ENCODE measurements around the gene TPST2.

Gene TPST2

DNA sequence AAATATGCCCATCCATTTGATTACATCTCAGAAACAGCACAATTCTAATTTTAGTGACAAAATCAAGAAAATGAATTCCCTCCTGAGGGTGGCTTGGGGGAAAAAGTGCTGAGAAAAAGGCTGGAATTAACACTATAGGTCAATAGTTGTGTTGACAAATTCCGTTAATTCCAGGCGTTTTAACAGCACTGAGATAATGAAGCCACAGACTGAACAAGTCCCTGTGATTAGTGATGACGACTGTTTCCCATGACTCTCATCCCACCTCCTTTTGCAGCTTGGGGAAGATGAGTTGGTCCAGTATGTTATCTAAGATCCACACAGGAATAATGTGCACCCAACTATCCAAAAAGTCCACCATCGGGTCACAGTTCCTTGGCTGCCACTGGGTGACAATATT, 93.5 kb downstream of the TPST2 start:
- H3K4me2 ChIP-seq (ENCODE audit: insufficient read depth, low read length), result no peak overlapping the region
- peaks cover 12% of the 10 kb centered on the region; the same call in 1 of the 2 replicates for H3K79me2 ChIP-seq (ENCODE audit: insufficient read depth, low read length)
- H3K9me3 ChIP-seq (ENCODE audit: insufficient read depth, low read length, severe bottlenecking), result no peaks in the 10 kb centered on the region
- H3K4me3 ChIP-seq (ENCODE audit: low read depth in 1 of 2, low read length in 2 of 2), result no peak overlapping the region
- ATAC-seq (ENCODE audit: insufficient read depth, low read depth) (no peak), DNase-seq (no peak)
- H2AFZ ChIP-seq (ENCODE audit: low read depth, low read length), result no peak overlapping the region
- H4K20me1 ChIP-seq (ENCODE audit: insufficient read depth, low read length), result peaks cover 10% of the 10 kb centered on the region; the same call in 1 of the 2 replicates
- no peak overlapping the region for H3K27ac ChIP-seq (ENCODE audit: low read length)
- no peak overlapping the region for H3K9ac ChIP-seq (ENCODE audit: low read depth, low read length)
- H3K36me3 ChIP-seq (ENCODE audit: insufficient read depth, low read length), result peaks cover 90% of the 10 kb centered on the region
- no peaks in the 10 kb centered on the region for H3K27me3 ChIP-seq (ENCODE audit: insufficient read depth, low read length, poor library complexity)
- TF ChIP-seq, protein P1, sequence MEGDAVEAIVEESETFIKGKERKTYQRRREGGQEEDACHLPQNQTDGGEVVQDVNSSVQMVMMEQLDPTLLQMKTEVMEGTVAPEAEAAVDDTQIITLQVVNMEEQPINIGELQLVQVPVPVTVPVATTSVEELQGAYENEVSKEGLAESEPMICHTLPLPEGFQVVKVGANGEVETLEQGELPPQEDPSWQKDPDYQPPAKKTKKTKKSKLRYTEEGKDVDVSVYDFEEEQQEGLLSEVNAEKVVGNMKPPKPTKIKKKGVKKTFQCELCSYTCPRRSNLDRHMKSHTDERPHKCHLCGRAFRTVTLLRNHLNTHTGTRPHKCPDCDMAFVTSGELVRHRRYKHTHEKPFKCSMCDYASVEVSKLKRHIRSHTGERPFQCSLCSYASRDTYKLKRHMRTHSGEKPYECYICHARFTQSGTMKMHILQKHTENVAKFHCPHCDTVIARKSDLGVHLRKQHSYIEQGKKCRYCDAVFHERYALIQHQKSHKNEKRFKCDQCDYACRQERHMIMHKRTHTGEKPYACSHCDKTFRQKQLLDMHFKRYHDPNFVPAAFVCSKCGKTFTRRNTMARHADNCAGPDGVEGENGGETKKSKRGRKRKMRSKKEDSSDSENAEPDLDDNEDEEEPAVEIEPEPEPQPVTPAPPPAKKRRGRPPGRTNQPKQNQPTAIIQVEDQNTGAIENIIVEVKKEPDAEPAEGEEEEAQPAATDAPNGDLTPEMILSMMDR (IDR thresholded peaks at IDR 0.05; ENCODE audit: borderline replicate concordance, extremely low read depth, low read length, poor library complexity, severe bottlenecking), result no peak
- no peak for TF ChIP-seq EZH2 (IDR thresholded peaks at IDR 0.05; ENCODE audit: borderline replicate concordance, low read depth, low read length, severe bottlenecking)
- H3K4me1 ChIP-seq (ENCODE audit: insufficient read depth, low read length), result 0 out of 2 replicates have a peak, but pooled peaks cover 6% of the 10 kb centered on the region

DNA sequence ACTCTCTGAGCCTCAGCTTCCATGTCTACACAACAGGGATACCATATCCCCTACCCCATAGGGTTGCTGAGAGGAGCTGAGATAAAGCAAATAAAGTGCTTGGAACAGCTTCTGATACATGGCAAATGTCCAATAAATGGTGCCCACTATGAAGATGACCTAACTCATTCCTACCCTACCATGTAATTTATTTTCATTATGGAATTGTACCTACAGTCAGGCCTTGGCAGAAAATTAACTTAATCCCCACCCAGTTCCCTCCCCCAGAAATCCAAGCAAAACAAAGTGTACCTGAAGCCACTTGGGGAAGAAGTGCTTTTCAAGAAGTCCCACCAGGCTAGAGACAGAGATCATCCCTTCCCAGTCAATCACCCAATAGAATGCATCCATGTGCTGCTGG, 95.4 kb downstream of the TPST2 start:
- Histone ChIP-seq H3K79me2 (ENCODE audit: insufficient read depth, low read length) (peaks cover 14% of the 10 kb centered on the region; the same call in 1 of the 2 replicates), H3K27me3 (ENCODE audit: insufficient read depth, low read length, poor library complexity) (no peaks in the 10 kb centered on the region), H3K9ac (ENCODE audit: low read depth, low read length) (no peak overlapping the region), H3K4me3 (ENCODE audit: low read depth in 1 of 2, low read length in 2 of 2) (no peak overlapping the region), H3K4me1 (ENCODE audit: insufficient read depth, low read length) (peaks cover 8% of the 10 kb centered on the region; the same call in 1 of the 2 replicates), H3K36me3 (ENCODE audit: insufficient read depth, low read length) (peaks cover 91% of the 10 kb centered on the region), H3K4me2 (ENCODE audit: insufficient read depth, low read length) (no peak overlapping the region), H3K9me3 (ENCODE audit: insufficient read depth, low read length, severe bottlenecking) (no peaks in the 10 kb centered on the region), H2AFZ (ENCODE audit: low read depth, low read length) (no peak overlapping the region), H4K20me1 (ENCODE audit: insufficient read depth, low read length) (peaks cover 10% of the 10 kb centered on the region; the same call in 1 of the 2 replicates), H3K27ac (ENCODE audit: low read length) (no peak overlapping the region)
- DNase-seq (no peak), ATAC-seq (ENCODE audit: insufficient read depth, low read depth) (no peak)
- no peak for TF ChIP-seq EZH2 (IDR thresholded peaks at IDR 0.05; ENCODE audit: borderline replicate concordance, low read depth, low read length, severe bottlenecking)
- TF ChIP-seq, protein P1 (IDR thresholded peaks at IDR 0.05; ENCODE audit: borderline replicate concordance, extremely low read depth, low read length, poor library complexity, severe bottlenecking), result no peak

DNA sequence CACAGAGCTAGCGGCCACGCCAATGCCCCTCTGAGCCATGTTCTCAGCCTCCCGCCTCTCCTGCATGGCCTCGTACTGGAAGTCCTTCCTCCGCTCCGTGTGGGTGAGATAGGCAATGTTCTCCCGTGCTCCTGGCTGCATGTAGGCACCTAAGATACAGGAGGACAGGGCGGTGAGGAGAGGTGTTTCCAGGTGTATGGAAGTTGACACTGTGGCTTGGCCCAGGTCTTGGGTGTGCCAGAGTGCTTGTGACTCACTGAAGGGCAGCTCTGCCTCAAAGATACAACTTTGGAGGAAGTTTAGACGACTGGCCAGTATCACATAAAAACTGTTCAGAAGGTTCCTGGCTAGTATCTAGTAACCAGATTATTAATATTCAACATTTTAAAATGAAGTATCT, 97.7 kb downstream of the TPST2 start:
- no peak overlapping the region for H3K4me3 ChIP-seq (ENCODE audit: low read depth in 1 of 2, low read length in 2 of 2)
- H3K27me3 ChIP-seq (ENCODE audit: insufficient read depth, low read length, poor library complexity), result no peaks in the 10 kb centered on the region
- ATAC-seq (ENCODE audit: insufficient read depth, low read depth) (no peak), DNase-seq (no peak)
- H4K20me1 ChIP-seq (ENCODE audit: insufficient read depth, low read length), result peaks cover 8% of the 10 kb centered on the region; the same call in 1 of the 2 replicates
- no peak overlapping the region for H3K4me2 ChIP-seq (ENCODE audit: insufficient read depth, low read length)
- TF ChIP-seq, protein P1 (IDR thresholded peaks at IDR 0.05; ENCODE audit: borderline replicate concordance, extremely low read depth, low read length, poor library complexity, severe bottlenecking), result no peak
- TF ChIP-seq EZH2 (IDR thresholded peaks at IDR 0.05; ENCODE audit: borderline replicate concordance, low read depth, low read length, severe bottlenecking), result no peak
- H3K9me3 ChIP-seq (ENCODE audit: insufficient read depth, low read length, severe bottlenecking), result no peaks in the 10 kb centered on the region
- no peak overlapping the region for H3K27ac ChIP-seq (ENCODE audit: low read length)
- H3K36me3 ChIP-seq (ENCODE audit: insufficient read depth, low read length), result peaks cover 95% of the 10 kb centered on the region
- H2AFZ ChIP-seq (ENCODE audit: low read depth, low read length), result no peak overlapping the region
- no peak overlapping the region for H3K9ac ChIP-seq (ENCODE audit: low read depth, low read length)
- peaks cover 10% of the 10 kb centered on the region; the same call in 1 of the 2 replicates for H3K79me2 ChIP-seq (ENCODE audit: insufficient read depth, low read length)
- H3K4me1 ChIP-seq (ENCODE audit: insufficient read depth, low read length), result peaks cover 31% of the 10 kb centered on the region
